Measurements from ENCODE around the gene FAM216B. TPM values are rescaled to one million over a fixed set of nuclear protein-coding genes. Genes with fewer than 3 reads are reported as not detected.

FAM216B gene
- total RNA-seq, 4 donors from 2014 or later = 0.83 TPM; not detected in 3

GRCh38 chr13:42745655-42746054 is 35.7 kb upstream of the FAM216B start:
- no peaks in the 10 kb centered on the region for H3K27me3 ChIP-seq
- TF ChIP-seq POLR2A (IDR thresholded peaks at IDR 0.05) = no peak
- no peak for TF ChIP-seq CTCF (IDR thresholded peaks at IDR 0.05)
- no peak for DNase-seq
- H3K9me3 ChIP-seq = no peaks in the 10 kb centered on the region
- H3K4me1 ChIP-seq = peaks cover 0 to 4% (median 0%) of the 10 kb centered on the region in 4 donors
- H3K4me3 ChIP-seq = no peak overlapping the region
- no peak overlapping the region for H3K27ac ChIP-seq
- H3K36me3 ChIP-seq = no peaks in the 10 kb centered on the region

- Histone ChIP-seq H3K27ac (peak overlapping the region in 1 of 4 donors; percentile 62), H3K9me3 (no peaks in the 10 kb centered on the region), H3K4me3 (no peak overlapping the region), H3K27me3 (no peaks in the 10 kb centered on the region), H3K36me3 (no peaks in the 10 kb centered on the region), H3K4me1 (peaks cover 0 to 4% (median 0%) of the 10 kb centered on the region in 4 donors)
- no peak for DNase-seq
- TF ChIP-seq CTCF (IDR thresholded peaks at IDR 0.05) (no peak), POLR2A (IDR thresholded peaks at IDR 0.05) (no peak)
Observed at GRCh38 chr13:42746866-42747265, 34.5 kb upstream of the FAM216B start.

GRCh38 chr13:42747399-42747873 is 33.9 kb upstream of the FAM216B start:
- H3K4me3 ChIP-seq = no peak overlapping the region
- no peaks in the 10 kb centered on the region for H3K36me3 ChIP-seq
- peak overlapping the region in 1 of 4 donors; percentile 62 for H3K27ac ChIP-seq
- H3K9me3 ChIP-seq = no peaks in the 10 kb centered on the region
- TF ChIP-seq POLR2A (IDR thresholded peaks at IDR 0.05) (no peak), CTCF (IDR thresholded peaks at IDR 0.05) (no peak)
- DNase-seq = peak in 1 of 3 donors; percentile 48
- peaks cover 0 to 4% (median 0%) of the 10 kb centered on the region in 4 donors for H3K4me1 ChIP-seq
- no peaks in the 10 kb centered on the region for H3K27me3 ChIP-seq

GRCh38 chr13:42750794-42751193 is 30.6 kb upstream of the FAM216B start:
- no peak for DNase-seq
- TF ChIP-seq CTCF (IDR thresholded peaks at IDR 0.05) (no peak), POLR2A (IDR thresholded peaks at IDR 0.05) (no peak)
- Histone ChIP-seq H3K9me3 (no peaks in the 10 kb centered on the region), H3K27me3 (no peaks in the 10 kb centered on the region), H3K4me1 (peaks cover 0 to 9% (median 0%) of the 10 kb centered on the region in 4 donors), H3K27ac (no peak overlapping the region), H3K4me3 (no peak overlapping the region), H3K36me3 (no peaks in the 10 kb centered on the region)

GRCh38 chr13:42751693-42752092 is 29.7 kb upstream of the FAM216B start:
- no peak for TF ChIP-seq CTCF (IDR thresholded peaks at IDR 0.05)
- TF ChIP-seq POLR2A (IDR thresholded peaks at IDR 0.05) = no peak
- Histone ChIP-seq H3K36me3 (no peaks in the 10 kb centered on the region), H3K4me3 (no peak overlapping the region), H3K9me3 (no peaks in the 10 kb centered on the region), H3K27ac (no peak overlapping the region), H3K4me1 (peaks cover 0 to 7% (median 0%) of the 10 kb centered on the region in 4 donors), H3K27me3 (no peaks in the 10 kb centered on the region)
- DNase-seq = no peak

GRCh38 chr13:42752731-42753130 is 28.7 kb upstream of the FAM216B start:
- TF ChIP-seq POLR2A (IDR thresholded peaks at IDR 0.05) (no peak), CTCF (IDR thresholded peaks at IDR 0.05) (no peak)
- Histone ChIP-seq H3K4me3 (no peak overlapping the region), H3K27ac (no peak overlapping the region), H3K36me3 (no peaks in the 10 kb centered on the region), H3K9me3 (no peaks in the 10 kb centered on the region), H3K27me3 (no peaks in the 10 kb centered on the region), H3K4me1 (peaks cover 0 to 5% (median 0%) of the 10 kb centered on the region in 4 donors)
- no peak for DNase-seq

Data from Peyer's patch (tissue), 4 donors.